Activated naive CD4-positive, alpha-beta T cell (primary cell): ENCODE measurements around the gene OR10A6.

Experiments
- DNase-seq, 4 experiments: peaks; one replicate each; lab custom pipeline; 2025; lab: John Stamatoyannopoulos, UW

OR10A6 gene

GRCh38 chr11:7931168-7931567, at the start of gene OR10A6:
Gene OR10A6, minus strand, starts transcription at chr11:7931268. Its CDS starts 2,606 bp downstream, at chr11:7928662.
- DNase-seq: no peak

- DNase-seq: no peak
These were observed 46.3 kb upstream of the OR10A6 start for GRCh38 chr11:7977232-7977917.

GRCh38 chr11:7974668-7975067, 43.6 kb upstream of the OR10A6 start:
- no peak for DNase-seq

GRCh38 chr11:7973011-7973410, 41.9 kb upstream of the OR10A6 start:
- no peak for DNase-seq

- no peak for DNase-seq
These were observed 40.8 kb upstream of the OR10A6 start for GRCh38 chr11:7971846-7972245.

- DNase-seq: no peak
These were observed 38.9 kb upstream of the OR10A6 start for GRCh38 chr11:7969756-7970646.

- DNase-seq: no peak
These were observed 37.6 kb upstream of the OR10A6 start for GRCh38 chr11:7968686-7969085.

- no peak for DNase-seq
These were observed 36.8 kb upstream of the OR10A6 start for GRCh38 chr11:7967826-7968225.

GRCh38 chr11:7967097-7967496, 36.0 kb upstream of the OR10A6 start:
- no peak for DNase-seq

GRCh38 chr11:7965386-7965785, 34.3 kb upstream of the OR10A6 start, which contains the start of gene NLRP10:
Gene NLRP10, minus strand, starts transcription at chr11:7965447. Its CDS starts 1,952 bp downstream, at chr11:7963495.
- no peak for DNase-seq

- DNase-seq: no peak
These were observed 33.8 kb upstream of the OR10A6 start for GRCh38 chr11:7964873-7965272.

GRCh38 chr11:7964261-7964660, 33.2 kb upstream of the OR10A6 start:
- DNase-seq: no peak

- DNase-seq: no peak
These were observed 24.1 kb upstream of the OR10A6 start for GRCh38 chr11:7955191-7955590.

GRCh38 chr11:7949934-7950333, 18.9 kb upstream of the OR10A6 start:
- no peak for DNase-seq

GRCh38 chr11:7944123-7944522, 13.1 kb upstream of the OR10A6 start:
- DNase-seq: no peak

- DNase-seq: no peak
These were observed 10.5 kb upstream of the OR10A6 start, which contains the start of gene OR10A3 for GRCh38 chr11:7941608-7942007. Gene OR10A3, minus strand, starts transcription at chr11:7941708. Its CDS starts 2,188 bp downstream, at chr11:7939520.

- DNase-seq: no peak
These were observed 10.1 kb upstream of the OR10A6 start for GRCh38 chr11:7941146-7941545.

GRCh38 chr11:7936615-7937014, 5.5 kb upstream of the OR10A6 start:
- DNase-seq: no peak

GRCh38 chr11:7927635-7928034, 3.4 kb downstream of the OR10A6 start:
- DNase-seq: no peak

GRCh38 chr11:7924536-7924935, 6.5 kb downstream of the OR10A6 start:
- DNase-seq: no peak

- DNase-seq: no peak
These were observed 12.9 kb downstream of the OR10A6 start for GRCh38 chr11:7918141-7918540.

GRCh38 chr11:7911011-7911410, 20.1 kb downstream of the OR10A6 start:
- DNase-seq: no peak

GRCh38 chr11:7910286-7910788, 20.7 kb downstream of the OR10A6 start:
- no peak for DNase-seq
